ENCODE results near the gene UBTD2.

The UBTD2 gene

DNA sequence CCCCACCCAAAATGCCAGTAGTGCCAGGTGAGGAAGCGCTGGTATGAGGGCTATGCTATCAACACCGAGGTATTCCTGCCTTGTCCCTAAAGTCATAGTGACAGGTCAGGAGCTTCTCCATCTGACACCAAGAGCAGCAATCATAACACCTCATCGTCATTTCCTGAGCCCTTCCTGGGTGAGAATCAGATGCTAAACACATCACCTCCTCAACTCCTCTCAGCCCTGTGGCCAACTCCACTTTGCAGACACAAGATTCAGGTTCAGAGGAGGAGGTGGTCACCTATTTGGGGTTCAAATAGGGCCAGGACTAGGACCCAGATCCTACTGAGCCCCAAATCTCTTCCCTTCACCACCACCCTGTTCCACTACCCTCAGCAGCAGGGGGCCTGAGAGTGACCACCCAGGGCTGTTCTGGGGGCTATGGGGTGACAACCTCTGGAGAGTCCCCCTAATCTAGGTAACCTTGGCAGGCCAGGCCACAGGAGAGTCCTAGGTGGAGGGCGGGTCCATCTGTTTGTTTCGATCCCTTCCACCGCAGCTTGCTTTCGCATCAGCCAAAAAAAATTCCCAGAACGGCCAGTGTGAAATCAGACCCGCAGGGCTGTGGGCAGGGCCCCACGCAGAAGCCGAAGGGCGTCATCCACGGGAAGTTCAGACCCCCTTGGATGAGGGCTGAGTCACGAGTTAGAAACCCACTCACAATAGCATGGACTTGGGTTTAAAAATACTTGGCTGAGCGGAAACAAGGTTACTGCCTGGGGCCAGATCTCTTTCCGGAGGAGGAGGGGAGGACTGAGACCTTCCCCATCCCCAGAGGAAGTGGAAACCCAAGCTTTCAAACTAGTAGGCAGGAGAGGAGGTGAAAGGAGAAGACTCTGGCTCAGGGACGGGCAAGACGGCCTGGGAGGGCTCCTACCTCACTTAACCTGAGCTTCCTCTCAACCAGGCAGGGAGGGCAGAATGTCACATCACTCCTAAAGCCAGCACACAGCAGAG, 104.3 kb downstream of the UBTD2 start:
- no peak overlapping the region for H2AFZ ChIP-seq (ENCODE audit: low read depth, low read length)
- TF ChIP-seq EZH2phosphoT487 (IDR thresholded peaks at IDR 0.05; ENCODE audit: low read depth) (no peak), CTCF (IDR thresholded peaks at IDR 0.05; ENCODE audit: low read depth, low read length) (no peak)
- H3K27ac ChIP-seq (ENCODE audit: low read length) = peak overlapping the region; percentile 54
- peak overlapping the region; percentile 41 for H3K9ac ChIP-seq (ENCODE audit: low read length)
- H3K79me2 ChIP-seq (ENCODE audit: low read length) = peaks cover 96% of the 10 kb centered on the region
- no peaks in the 10 kb centered on the region for H3K27me3 ChIP-seq (ENCODE audit: low read depth, low read length)
- H4K20me1 ChIP-seq (ENCODE audit: insufficient read depth, low read length) = peaks cover 9% of the 10 kb centered on the region
- H3K4me2 ChIP-seq (ENCODE audit: low read length) = peak overlapping the region; percentile 53
- peak overlapping the region; percentile 31 for H3K4me3 ChIP-seq (ENCODE audit: low read length)
- peaks cover 5% of the 10 kb centered on the region; the same call in 1 of the 2 replicates for H3K9me3 ChIP-seq (ENCODE audit: insufficient read depth, low read length)
- H3K36me3 ChIP-seq (replicated peaks; ENCODE audit: low read depth, low read length) = peaks cover 41% of the 10 kb centered on the region
- peaks cover 46% of the 10 kb centered on the region for H3K4me1 ChIP-seq (ENCODE audit: low read length)

- Histone ChIP-seq H2AFZ (ENCODE audit: low read depth, low read length) (no peak overlapping the region), H3K4me3 (ENCODE audit: low read length) (no peak overlapping the region), H3K4me1 (ENCODE audit: low read length) (peaks cover 45% of the 10 kb centered on the region), H3K79me2 (ENCODE audit: low read length) (peaks cover 96% of the 10 kb centered on the region), H3K9me3 (ENCODE audit: insufficient read depth, low read length) (peaks cover 5% of the 10 kb centered on the region; the same call in 1 of the 2 replicates), H4K20me1 (ENCODE audit: insufficient read depth, low read length) (peaks cover 13% of the 10 kb centered on the region), H3K4me2 (ENCODE audit: low read length) (0 out of 2 replicates have a peak overlapping the region, but pooled peaks have one; percentile 53), H3K9ac (ENCODE audit: low read length) (no peak overlapping the region), H3K27me3 (ENCODE audit: low read depth, low read length) (no peaks in the 10 kb centered on the region), H3K27ac (ENCODE audit: low read length) (peak overlapping the region; percentile 54; the same call in 1 of the 2 replicates), H3K36me3 (replicated peaks; ENCODE audit: low read depth, low read length) (peaks cover 37% of the 10 kb centered on the region)
- TF ChIP-seq CTCF (IDR thresholded peaks at IDR 0.05; ENCODE audit: low read depth, low read length) (no peak), EZH2phosphoT487 (IDR thresholded peaks at IDR 0.05; ENCODE audit: low read depth) (no peak)
Observed at GRCh38 chr5:172178301-172178987, 105.1 kb downstream of the UBTD2 start.

- H2AFZ ChIP-seq (ENCODE audit: low read depth, low read length) = no peak overlapping the region
- H3K27me3 ChIP-seq (ENCODE audit: low read depth, low read length) = no peaks in the 10 kb centered on the region
- H3K27ac ChIP-seq (ENCODE audit: low read length) = no peak overlapping the region
- peaks cover 32% of the 10 kb centered on the region for H3K36me3 ChIP-seq (replicated peaks; ENCODE audit: low read depth, low read length)
- no peak overlapping the region for H3K4me2 ChIP-seq (ENCODE audit: low read length)
- TF ChIP-seq EZH2phosphoT487 (IDR thresholded peaks at IDR 0.05; ENCODE audit: low read depth) (no peak), CTCF (IDR thresholded peaks at IDR 0.05; ENCODE audit: low read depth, low read length) (no peak)
- peaks cover 16% of the 10 kb centered on the region for H4K20me1 ChIP-seq (ENCODE audit: insufficient read depth, low read length)
- peaks cover 95% of the 10 kb centered on the region for H3K79me2 ChIP-seq (ENCODE audit: low read length)
- H3K4me3 ChIP-seq (ENCODE audit: low read length) = no peak overlapping the region
- H3K4me1 ChIP-seq (ENCODE audit: low read length) = peaks cover 45% of the 10 kb centered on the region
- peaks cover 5% of the 10 kb centered on the region; the same call in 1 of the 2 replicates for H3K9me3 ChIP-seq (ENCODE audit: insufficient read depth, low read length)
- no peak overlapping the region for H3K9ac ChIP-seq (ENCODE audit: low read length)
Observed at GRCh38 chr5:172177176-172177575, 106.4 kb downstream of the UBTD2 start.

GRCh38 chr5:172175263-172175719, 108.3 kb downstream of the UBTD2 start:
- peak overlapping the region; percentile 76 for H3K4me3 ChIP-seq (ENCODE audit: low read length)
- no peaks in the 10 kb centered on the region for H3K9me3 ChIP-seq (ENCODE audit: insufficient read depth, low read length)
- H3K9ac ChIP-seq (ENCODE audit: low read length) = peak overlapping the region; percentile 70
- H3K36me3 ChIP-seq (replicated peaks; ENCODE audit: low read depth, low read length) = peaks cover 22% of the 10 kb centered on the region
- H3K4me1 ChIP-seq (ENCODE audit: low read length) = peaks cover 45% of the 10 kb centered on the region
- peak overlapping the region; percentile 93 for H3K27ac ChIP-seq (ENCODE audit: low read length)
- H3K79me2 ChIP-seq (ENCODE audit: low read length) = peaks cover 90% of the 10 kb centered on the region
- peaks cover 28% of the 10 kb centered on the region for H4K20me1 ChIP-seq (ENCODE audit: insufficient read depth, low read length)
- H3K4me2 ChIP-seq (ENCODE audit: low read length) = peak overlapping the region; percentile 95
- no peak overlapping the region for H2AFZ ChIP-seq (ENCODE audit: low read depth, low read length)
- H3K27me3 ChIP-seq (ENCODE audit: low read depth, low read length) = no peaks in the 10 kb centered on the region
- TF ChIP-seq CTCF (IDR thresholded peaks at IDR 0.05; ENCODE audit: low read depth, low read length) (no peak), EZH2phosphoT487 (IDR thresholded peaks at IDR 0.05; ENCODE audit: low read depth) (no peak)
